ENCODE measurements around the gene PRKAR2A. TPM values are rescaled to one million over a fixed set of nuclear protein-coding genes. Genes with fewer than 3 reads are reported as not detected.

The PRKAR2A gene
- total RNA-seq (10 to 100 TPM; 61.5 to 62.1 TPM), polyA plus RNA-seq (16.4 TPM)

- Histone ChIP-seq H3K9me3 (ENCODE audit: low read length) (no peaks in the 10 kb centered on the region), H3K4me3 (ENCODE audit: low read length) (peak within 1 kb of the TSS; percentile 67), H3K27me3 (ENCODE audit: insufficient read depth, low read length, poor library complexity, severe bottlenecking) (no peaks in the 10 kb centered on the region), H3K27ac (ENCODE audit: low read depth, low read length) (peak within 1 kb of the TSS; percentile 79), H3K36me3 (ENCODE audit: insufficient read depth, low read length) (no peaks in the 10 kb centered on the region), H3K4me1 (ENCODE audit: insufficient read depth, low read length) (peaks cover 28% of the 10 kb centered on the region)
- ChIA-PET POLR2A (interaction anchor here (0.6 to 2.0 kb wide), 5 partner anchors 36 to 246 kb away, joined by 3 to 10 read pairs (median 4); partner anchors contain the start of genes DALRD3 and QRICH1), CTCF (interaction anchor here (1.0 to 2.0 kb wide), 3 partner anchors 14 to 71 kb away, joined by 3 to 8 read pairs (median 3); partner anchors contain the start of gene ARIH2)
- Mint-ChIP-seq H3K4me3 (peak within 1 kb of the TSS; percentile 85 to 96 (median 94)), H3K27me3 (no peaks in the 10 kb centered on the region), H3K4me1 (peaks cover 26 to 36% (median 30%) of the 10 kb centered on the region in 3 donors), H3K36me3 (peaks cover 0 to 14% (median 0%) of the 10 kb centered on the region in 3 donors), H3K9me3 (no peaks in the 10 kb centered on the region), H3K27ac (peak within 1 kb of the TSS; percentile 92 to 99 (median 98))
- peak; percentile 72 to 86 (median 81) for DNase-seq
Observed at GRCh38 chr3:48847504-48848423, at the start of gene PRKAR2A. Gene PRKAR2A, minus strand, starts transcription at chr3:48847874. Its CDS starts 278 bp downstream, at chr3:48847596.

GRCh38 chr3:48896936-48897335 is 49.3 kb upstream of the PRKAR2A start:
- Mint-ChIP-seq H3K36me3 (peaks cover 0 to 14% (median 2%) of the 10 kb centered on the region in 3 donors), H3K4me1 (peaks cover 37 to 62% (median 46%) of the 10 kb centered on the region in 3 donors), H3K4me3 (peak overlapping the region; percentile 57 to 99 (median 78)), H3K27me3 (no peaks in the 10 kb centered on the region), H3K9me3 (no peaks in the 10 kb centered on the region), H3K27ac (peak overlapping the region in 7 of 8 donors; percentile 81 to 96 (median 91))
- POLR2A ChIA-PET, result interaction anchor here (0.7 to 1.0 kb wide), 2 partner anchors 199 to 1672 kb away, joined by 3 to 6 read pairs; no protein-coding TSS in a partner anchor
- no peak for DNase-seq
- peaks cover 38% of the 10 kb centered on the region for H3K4me1 ChIP-seq (ENCODE audit: insufficient read depth, low read length)
- H3K27ac ChIP-seq (ENCODE audit: low read depth, low read length), result no peak overlapping the region
- no peaks in the 10 kb centered on the region for H3K9me3 ChIP-seq (ENCODE audit: low read length)
- CTCF ChIA-PET, result interaction anchor here (0.6 to 3.2 kb wide), 5 partner anchors 9 to 155 kb away, joined by 3 to 22 read pairs (median 8); partner anchors contain the start of genes ARIH2 and PRKAR2A
- no peaks in the 10 kb centered on the region for H3K36me3 ChIP-seq (ENCODE audit: insufficient read depth, low read length)
- no peaks in the 10 kb centered on the region for H3K27me3 ChIP-seq (ENCODE audit: insufficient read depth, low read length, poor library complexity, severe bottlenecking)
- no peak overlapping the region for H3K4me3 ChIP-seq (ENCODE audit: low read length)

DNA sequence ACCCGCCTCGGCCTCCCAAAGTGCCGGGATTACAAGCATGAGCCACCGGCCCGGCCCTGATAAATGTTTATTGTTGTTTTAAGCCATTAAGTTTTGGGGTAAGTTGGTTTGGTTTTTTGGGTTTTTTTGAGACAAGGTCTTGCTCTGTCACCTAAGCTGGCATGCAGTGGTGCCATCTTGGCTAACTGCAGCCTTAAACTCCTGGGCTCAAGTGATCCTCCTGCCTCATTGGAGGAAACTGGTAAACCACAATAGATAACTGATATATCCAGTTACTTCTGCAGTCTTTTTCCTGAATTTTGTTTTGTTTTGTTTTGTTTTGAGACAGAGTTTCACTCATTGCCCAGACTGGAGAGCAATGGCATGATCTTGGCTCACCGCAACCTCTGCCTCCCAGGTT is 46.8 kb upstream of the PRKAR2A start:
- Mint-ChIP-seq H3K27me3 (no peaks in the 10 kb centered on the region), H3K4me1 (peaks cover 35 to 56% (median 39%) of the 10 kb centered on the region in 3 donors), H3K27ac (peak overlapping the region in 1 of 8 donors; percentile 93), H3K4me3 (no peak overlapping the region), H3K9me3 (no peaks in the 10 kb centered on the region), H3K36me3 (peaks cover 0 to 31% (median 10%) of the 10 kb centered on the region in 3 donors)
- peaks cover 31% of the 10 kb centered on the region for H3K4me1 ChIP-seq (ENCODE audit: insufficient read depth, low read length)
- ChIA-PET CTCF (interaction anchor here (0.7 kb wide), 1 partner anchor 38 kb away, joined by 5 read pairs; no protein-coding TSS in a partner anchor), POLR2A (no interaction called here)
- no peak overlapping the region for H3K27ac ChIP-seq (ENCODE audit: low read depth, low read length)
- H3K9me3 ChIP-seq (ENCODE audit: low read length), result no peaks in the 10 kb centered on the region
- H3K27me3 ChIP-seq (ENCODE audit: insufficient read depth, low read length, poor library complexity, severe bottlenecking), result no peaks in the 10 kb centered on the region
- no peak overlapping the region for H3K4me3 ChIP-seq (ENCODE audit: low read length)
- DNase-seq, result no peak
- H3K36me3 ChIP-seq (ENCODE audit: insufficient read depth, low read length), result no peaks in the 10 kb centered on the region

DNA sequence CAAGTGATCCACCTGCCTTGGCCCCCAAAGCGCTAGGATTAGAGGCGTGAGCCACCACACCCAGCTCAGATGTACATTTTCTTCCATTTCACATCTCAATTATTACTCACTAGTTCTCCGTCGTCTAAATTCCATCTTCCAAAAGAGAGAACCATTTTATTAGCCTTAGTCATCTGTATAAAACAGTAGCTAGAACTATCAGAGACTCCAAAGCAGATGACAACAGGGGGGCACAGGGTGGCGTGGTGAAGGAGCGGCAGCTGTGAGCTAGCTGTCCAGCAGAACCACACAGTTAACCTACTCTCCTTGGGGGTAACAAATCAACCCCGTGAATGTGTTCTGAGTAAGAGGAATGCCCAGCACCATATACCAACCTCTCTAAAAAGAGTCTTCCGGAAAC is 43.9 kb upstream of the PRKAR2A start:
- CTCF ChIA-PET, result no interaction called here
- Mint-ChIP-seq H3K4me3 (no peak overlapping the region), H3K27me3 (no peaks in the 10 kb centered on the region), H3K36me3 (peaks cover 0 to 40% (median 11%) of the 10 kb centered on the region in 3 donors), H3K27ac (no peak overlapping the region), H3K4me1 (peaks cover 16 to 39% (median 22%) of the 10 kb centered on the region in 3 donors), H3K9me3 (no peaks in the 10 kb centered on the region)
- H3K27me3 ChIP-seq (ENCODE audit: insufficient read depth, low read length, poor library complexity, severe bottlenecking), result no peaks in the 10 kb centered on the region
- no peaks in the 10 kb centered on the region for H3K36me3 ChIP-seq (ENCODE audit: insufficient read depth, low read length)
- no peak overlapping the region for H3K27ac ChIP-seq (ENCODE audit: low read depth, low read length)
- no peak overlapping the region for H3K4me3 ChIP-seq (ENCODE audit: low read length)
- no peaks in the 10 kb centered on the region for H3K9me3 ChIP-seq (ENCODE audit: low read length)
- POLR2A ChIA-PET, result no interaction called here
- DNase-seq, result no peak
- H3K4me1 ChIP-seq (ENCODE audit: insufficient read depth, low read length), result peaks cover 8% of the 10 kb centered on the region

DNA sequence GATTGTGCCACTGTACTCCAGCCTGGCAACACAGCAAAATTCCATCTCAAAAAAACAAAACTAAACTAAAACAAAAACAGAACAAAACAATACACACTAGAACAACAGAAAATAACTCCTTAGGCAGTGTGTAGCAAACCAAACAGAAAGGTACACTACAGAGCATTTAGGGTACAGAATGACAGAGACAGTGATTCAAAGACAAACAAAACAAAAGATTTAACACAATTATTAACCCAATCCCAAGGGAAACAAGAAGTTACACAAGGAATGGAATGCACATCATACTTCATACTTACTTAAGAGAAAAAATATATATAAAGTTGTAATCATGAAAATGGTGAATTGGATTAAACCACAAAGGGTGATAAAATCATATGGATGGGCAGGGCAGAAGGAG is 38.1 kb upstream of the PRKAR2A start:
- POLR2A ChIA-PET, result no interaction called here
- no peak overlapping the region for H3K4me3 Mint-ChIP-seq

DNA sequence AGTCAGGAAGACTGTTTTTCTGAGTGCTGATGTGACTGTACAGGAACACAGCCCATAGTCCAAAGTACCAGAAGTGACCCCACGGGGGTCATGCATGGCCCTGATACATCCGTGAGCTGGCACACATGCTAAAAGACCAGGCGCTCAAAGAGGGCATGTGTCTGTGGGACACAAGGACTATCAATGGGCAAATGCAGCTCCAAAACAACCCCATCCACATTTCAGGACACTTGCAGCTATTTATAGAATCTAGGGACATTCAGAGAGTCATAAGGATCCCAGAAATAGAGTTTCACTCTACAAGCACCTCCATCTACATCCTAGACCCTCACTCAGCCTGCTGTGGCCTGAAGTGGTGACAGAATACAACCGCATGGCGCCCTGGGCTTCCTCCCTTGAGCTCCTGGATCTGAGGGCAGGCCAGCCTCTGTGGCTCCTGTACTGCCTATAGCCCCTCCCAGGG is 34.0 kb upstream of the PRKAR2A start:
- H3K36me3 Mint-ChIP-seq, result peaks cover 4 to 67% (median 12%) of the 10 kb centered on the region in 3 donors
- peaks cover 10 to 25% (median 12%) of the 10 kb centered on the region in 3 donors for H3K4me1 Mint-ChIP-seq
- POLR2A ChIA-PET, result no interaction called here
- no peaks in the 10 kb centered on the region for H3K9me3 ChIP-seq (ENCODE audit: low read length)
- no peaks in the 10 kb centered on the region for H3K36me3 ChIP-seq (ENCODE audit: insufficient read depth, low read length)
- no peak for DNase-seq
- H3K4me1 ChIP-seq (ENCODE audit: insufficient read depth, low read length), result no peaks in the 10 kb centered on the region
- peak overlapping the region in 2 of 8 donors; percentile 47 to 50 for H3K27ac Mint-ChIP-seq
- CTCF ChIA-PET, result interaction anchor here (1.0 kb wide), 1 partner anchor 195 kb away, joined by 3 read pairs; no protein-coding TSS in a partner anchor
- H3K4me3 ChIP-seq (ENCODE audit: low read length), result no peak overlapping the region
- H3K27ac ChIP-seq (ENCODE audit: low read depth, low read length), result no peak overlapping the region
- H3K9me3 Mint-ChIP-seq, result no peaks in the 10 kb centered on the region
- H3K4me3 Mint-ChIP-seq, result no peak overlapping the region
- H3K27me3 Mint-ChIP-seq, result no peaks in the 10 kb centered on the region
- no peaks in the 10 kb centered on the region for H3K27me3 ChIP-seq (ENCODE audit: insufficient read depth, low read length, poor library complexity, severe bottlenecking)

More for the DNA sequence above, 38.1 kb upstream of the PRKAR2A start:
- no peak for DNase-seq
- Histone ChIP-seq H3K27ac (ENCODE audit: low read depth, low read length) (no peak overlapping the region), H3K4me3 (ENCODE audit: low read length) (no peak overlapping the region), H3K4me1 (ENCODE audit: insufficient read depth, low read length) (no peaks in the 10 kb centered on the region), H3K36me3 (ENCODE audit: insufficient read depth, low read length) (no peaks in the 10 kb centered on the region), H3K9me3 (ENCODE audit: low read length) (no peaks in the 10 kb centered on the region), H3K27me3 (ENCODE audit: insufficient read depth, low read length, poor library complexity, severe bottlenecking) (no peaks in the 10 kb centered on the region)
- Mint-ChIP-seq H3K36me3 (peaks cover 4 to 62% (median 14%) of the 10 kb centered on the region in 3 donors), H3K9me3 (no peaks in the 10 kb centered on the region), H3K27me3 (no peaks in the 10 kb centered on the region), H3K4me1 (peaks cover 17 to 30% (median 22%) of the 10 kb centered on the region in 3 donors), H3K27ac (peak overlapping the region in 1 of 8 donors; percentile 38)
- CTCF ChIA-PET, result no interaction called here

GRCh38 chr3:48881006-48881405 is 33.3 kb upstream of the PRKAR2A start:
- Histone ChIP-seq H3K9me3 (ENCODE audit: low read length) (no peaks in the 10 kb centered on the region), H3K4me3 (ENCODE audit: low read length) (no peak overlapping the region), H3K4me1 (ENCODE audit: insufficient read depth, low read length) (no peaks in the 10 kb centered on the region), H3K27ac (ENCODE audit: low read depth, low read length) (no peak overlapping the region), H3K36me3 (ENCODE audit: insufficient read depth, low read length) (no peaks in the 10 kb centered on the region), H3K27me3 (ENCODE audit: insufficient read depth, low read length, poor library complexity, severe bottlenecking) (no peaks in the 10 kb centered on the region)
- no peaks in the 10 kb centered on the region for H3K27me3 Mint-ChIP-seq
- no peak overlapping the region for H3K4me3 Mint-ChIP-seq
- ChIA-PET CTCF (interaction anchor here (1.0 kb wide), 2 partner anchors 149 to 195 kb away, joined by 3 read pairs; no protein-coding TSS in a partner anchor), POLR2A (no interaction called here)
- DNase-seq, result no peak
- peaks cover 10 to 23% (median 11%) of the 10 kb centered on the region in 3 donors for H3K4me1 Mint-ChIP-seq
- H3K36me3 Mint-ChIP-seq, result peaks cover 4 to 68% (median 12%) of the 10 kb centered on the region in 3 donors
- no peaks in the 10 kb centered on the region for H3K9me3 Mint-ChIP-seq
- peak overlapping the region in 5 of 8 donors; percentile 13 to 68 (median 21) for H3K27ac Mint-ChIP-seq

All from CD8-positive, alpha-beta memory T cell (primary cell).